ENCODE results near the gene CTNNBL1. TPM values are rescaled to one million over a fixed set of nuclear protein-coding genes. Genes with fewer than 3 reads are reported as not detected.

The CTNNBL1 gene
- total RNA-seq, 1 experiment from 2014 or later: 203 TPM

- TF ChIP-seq CTCF (IDR thresholded peaks at IDR 0.05; ENCODE audit: insufficient read depth in 1 of 2, low read depth in 1 of 2, low read length in 1 of 2, severe bottlenecking in 1 of 2, unreplicated experiment in 1 of 2): no peak
- ChIA-PET POLR2A (no interaction called here), CTCF (no interaction called here)
- Histone ChIP-seq H3K4me3 (ENCODE audit: low read depth, low read length) (no peak overlapping the region), H3K27me3 (replicated peaks; ENCODE audit: control insufficient read depth, insufficient read depth, low read length) (no peaks in the 10 kb centered on the region), H3K9me3 (no peaks in the 10 kb centered on the region), H3K36me3 (ENCODE audit: control insufficient read depth, insufficient read depth, low read length) (peaks cover 6% of the 10 kb centered on the region), H3K4me1 (no peaks in the 10 kb centered on the region)
- H3K9me3 Mint-ChIP-seq (ENCODE audit: unreplicated experiment): no peaks in the 10 kb centered on the region
- H3K4me3 Mint-ChIP-seq (ENCODE audit: unreplicated experiment): no peak overlapping the region
- no peak for DNase-seq
- H3K4me1 Mint-ChIP-seq (ENCODE audit: low read depth, unreplicated experiment): no peaks in the 10 kb centered on the region
- peaks cover 7% of the 10 kb centered on the region for H3K36me3 Mint-ChIP-seq (ENCODE audit: insufficient read depth, unreplicated experiment)
- BruUV-seq (replicated peaks): no TSS peak
- H3K27me3 Mint-ChIP-seq (ENCODE audit: insufficient read depth, unreplicated experiment): no peaks in the 10 kb centered on the region
- H3K27ac Mint-ChIP-seq (ENCODE audit: unreplicated experiment): no peak overlapping the region
- intact Hi-C loops (cut with micrococcal nuclease; ENCODE audit: unreplicated experiment): no loop called here
Observed at GRCh38 chr20:37868851-37869333, 175.1 kb downstream of the CTNNBL1 start.

GRCh38 chr20:37869334-37869861 lies 175.6 kb downstream of the CTNNBL1 start:
- Histone ChIP-seq H3K4me3 (ENCODE audit: low read depth, low read length) (no peak overlapping the region), H3K9me3 (no peaks in the 10 kb centered on the region), H3K4me1 (no peaks in the 10 kb centered on the region), H3K36me3 (ENCODE audit: control insufficient read depth, insufficient read depth, low read length) (peaks cover 7% of the 10 kb centered on the region), H3K27me3 (replicated peaks; ENCODE audit: control insufficient read depth, insufficient read depth, low read length) (no peaks in the 10 kb centered on the region)
- no TSS peak for BruUV-seq (replicated peaks)
- Mint-ChIP-seq H3K27me3 (ENCODE audit: insufficient read depth, unreplicated experiment) (no peaks in the 10 kb centered on the region), H3K27ac (ENCODE audit: unreplicated experiment) (no peak overlapping the region), H3K9me3 (ENCODE audit: unreplicated experiment) (no peaks in the 10 kb centered on the region), H3K36me3 (ENCODE audit: insufficient read depth, unreplicated experiment) (peaks cover 7% of the 10 kb centered on the region), H3K4me1 (ENCODE audit: low read depth, unreplicated experiment) (no peaks in the 10 kb centered on the region), H3K4me3 (ENCODE audit: unreplicated experiment) (no peak overlapping the region)
- ChIA-PET CTCF (no interaction called here), POLR2A (no interaction called here)
- intact Hi-C loops (cut with micrococcal nuclease; ENCODE audit: unreplicated experiment): no loop called here
- no peak for DNase-seq
- no peak for TF ChIP-seq CTCF (IDR thresholded peaks at IDR 0.05; ENCODE audit: insufficient read depth in 1 of 2, low read depth in 1 of 2, low read length in 1 of 2, severe bottlenecking in 1 of 2, unreplicated experiment in 1 of 2)

- DNase-seq: no peak
- BruUV-seq (replicated peaks): no TSS peak
- H3K9me3 ChIP-seq: no peaks in the 10 kb centered on the region
- ChIA-PET POLR2A (no interaction called here), CTCF (no interaction called here)
- no peak for TF ChIP-seq CTCF (IDR thresholded peaks at IDR 0.05; ENCODE audit: insufficient read depth in 1 of 2, low read depth in 1 of 2, low read length in 1 of 2, severe bottlenecking in 1 of 2, unreplicated experiment in 1 of 2)
- intact Hi-C loops (cut with micrococcal nuclease; ENCODE audit: unreplicated experiment): no loop called here
- no peaks in the 10 kb centered on the region for H3K27me3 Mint-ChIP-seq (ENCODE audit: insufficient read depth, unreplicated experiment)
- H3K36me3 Mint-ChIP-seq (ENCODE audit: insufficient read depth, unreplicated experiment): peaks cover 7% of the 10 kb centered on the region
- no peak overlapping the region for H3K4me3 ChIP-seq (ENCODE audit: low read depth, low read length)
- no peaks in the 10 kb centered on the region for H3K27me3 ChIP-seq (replicated peaks; ENCODE audit: control insufficient read depth, insufficient read depth, low read length)
- no peaks in the 10 kb centered on the region for H3K9me3 Mint-ChIP-seq (ENCODE audit: unreplicated experiment)
- no peak overlapping the region for H3K4me3 Mint-ChIP-seq (ENCODE audit: unreplicated experiment)
- peaks cover 7% of the 10 kb centered on the region; the same call in 1 of the 2 replicates for H3K36me3 ChIP-seq (ENCODE audit: control insufficient read depth, insufficient read depth, low read length)
- H3K27ac Mint-ChIP-seq (ENCODE audit: unreplicated experiment): peak overlapping the region; percentile 1
- no peaks in the 10 kb centered on the region for H3K4me1 Mint-ChIP-seq (ENCODE audit: low read depth, unreplicated experiment)
- H3K4me1 ChIP-seq: no peaks in the 10 kb centered on the region
Observed at GRCh38 chr20:37870294-37870693, 176.5 kb downstream of the CTNNBL1 start.
